ENCODE data around the gene EXOC4.

- TF ChIP-seq CTCF (IDR thresholded peaks at IDR 0.05; ENCODE audit: extremely low read depth in 1 of 2, insufficient read depth in 1 of 2, low read depth in 1 of 2, low read length in 2 of 2) (no peak), POLR2AphosphoS5 (IDR thresholded peaks at IDR 0.05; ENCODE audit: insufficient read depth, low read depth, low read length) (no peak), EZH2 (IDR thresholded peaks at IDR 0.05; ENCODE audit: borderline replicate concordance, low read depth, low read length, severe bottlenecking) (no peak), POLR2A (IDR thresholded peaks at IDR 0.05; ENCODE audit: low read depth, low read length) (no peak)
These were observed 769.5 kb downstream of the EXOC4 start for GRCh38 chr7:134022286-134022911.
